Stimulated activated memory B cell treated with anti-CD40 and anti-IgM and Interleukin-4, amounts not matched to agents 10 μg/mL and 1 μg/mL and 100 μg/mL, for 72 hours (primary cell): ENCODE results near the gene CYP46A1.

Experiments
- ATAC-seq: fragments of 150-1000 bp; cut with Tn5 transposase; 2 replicates; pipeline ENCODE4 v1.10.0; 2021
- H3K27ac Mint-ChIP-seq: one replicate; pipeline ENCODE4 v1.8.0; 2022; ENCODE audit warnings: mild to moderate bottlenecking, mixed read lengths
- H3K27me3 Mint-ChIP-seq: one replicate; pipeline ENCODE4 v1.8.0; 2022; ENCODE audit warnings: mixed read lengths
- H3K36me3 Mint-ChIP-seq: one replicate; pipeline ENCODE4 v1.8.0; 2022; ENCODE audit warnings: mixed read lengths
- H3K4me1 Mint-ChIP-seq: one replicate; pipeline ENCODE4 v1.8.0; 2022; ENCODE audit warnings: mixed read lengths
- H3K4me3 Mint-ChIP-seq: one replicate; pipeline ENCODE4 v1.8.0; 2022; ENCODE audit warnings: mild to moderate bottlenecking, moderate library complexity, mixed read lengths
- H3K9me3 Mint-ChIP-seq: one replicate; pipeline ENCODE4 v1.8.0; 2022; ENCODE audit warnings: mixed read lengths

The CYP46A1 gene

GRCh38 chr14:99676657-99677056 lies 7.4 kb upstream of the CYP46A1 start:
- Mint-ChIP-seq H3K9me3 (peaks cover 7% of the 10 kb centered on the region), H3K4me1 (no peaks in the 10 kb centered on the region), H3K27ac (no peak overlapping the region), H3K4me3 (no peak overlapping the region), H3K36me3 (no peaks in the 10 kb centered on the region), H3K27me3 (peaks cover 19% of the 10 kb centered on the region)
- ATAC-seq = no peak

- no peak for ATAC-seq
- Mint-ChIP-seq H3K4me3 (no peak overlapping the region), H3K27me3 (peaks cover 13% of the 10 kb centered on the region), H3K27ac (no peak overlapping the region), H3K36me3 (no peaks in the 10 kb centered on the region), H3K9me3 (peaks cover 7% of the 10 kb centered on the region), H3K4me1 (peaks cover 2% of the 10 kb centered on the region)
Measured at GRCh38 chr14:99677231-99678140, 6.6 kb upstream of the CYP46A1 start.

GRCh38 chr14:99678198-99678597 lies 5.9 kb upstream of the CYP46A1 start:
- H3K27ac Mint-ChIP-seq = no peak overlapping the region
- peaks cover 7% of the 10 kb centered on the region for H3K9me3 Mint-ChIP-seq
- ATAC-seq = no peak
- peaks cover 9% of the 10 kb centered on the region for H3K4me1 Mint-ChIP-seq
- H3K36me3 Mint-ChIP-seq = no peaks in the 10 kb centered on the region
- H3K27me3 Mint-ChIP-seq = peaks cover 13% of the 10 kb centered on the region
- H3K4me3 Mint-ChIP-seq = no peak overlapping the region

GRCh38 chr14:99679111-99679510 lies 5.0 kb upstream of the CYP46A1 start:
- Mint-ChIP-seq H3K27ac (no peak overlapping the region), H3K36me3 (no peaks in the 10 kb centered on the region), H3K9me3 (peaks cover 7% of the 10 kb centered on the region), H3K4me1 (peaks cover 11% of the 10 kb centered on the region), H3K27me3 (peaks cover 12% of the 10 kb centered on the region), H3K4me3 (no peak overlapping the region)
- ATAC-seq = no peak

GRCh38 chr14:99679543-99679942 lies 4.6 kb upstream of the CYP46A1 start:
- ATAC-seq = no peak
- Mint-ChIP-seq H3K4me3 (no peak overlapping the region), H3K27me3 (peaks cover 12% of the 10 kb centered on the region), H3K9me3 (peaks cover 7% of the 10 kb centered on the region), H3K27ac (no peak overlapping the region), H3K4me1 (peaks cover 11% of the 10 kb centered on the region), H3K36me3 (no peaks in the 10 kb centered on the region)

GRCh38 chr14:99679996-99680395 lies 4.1 kb upstream of the CYP46A1 start:
- no peaks in the 10 kb centered on the region for H3K36me3 Mint-ChIP-seq
- peaks cover 11% of the 10 kb centered on the region for H3K4me1 Mint-ChIP-seq
- peaks cover 7% of the 10 kb centered on the region for H3K9me3 Mint-ChIP-seq
- ATAC-seq = no peak
- H3K4me3 Mint-ChIP-seq = no peak overlapping the region
- H3K27ac Mint-ChIP-seq = no peak overlapping the region
- H3K27me3 Mint-ChIP-seq = peaks cover 14% of the 10 kb centered on the region

- Mint-ChIP-seq H3K27ac (no peak overlapping the region), H3K4me1 (peaks cover 20% of the 10 kb centered on the region), H3K27me3 (peaks cover 26% of the 10 kb centered on the region), H3K36me3 (no peaks in the 10 kb centered on the region), H3K9me3 (peaks cover 7% of the 10 kb centered on the region), H3K4me3 (no peak overlapping the region)
- ATAC-seq = no peak
Measured at GRCh38 chr14:99681101-99681831, 2.8 kb upstream of the CYP46A1 start.

GRCh38 chr14:99681832-99682148 lies 2.3 kb upstream of the CYP46A1 start:
- no peak overlapping the region for H3K4me3 Mint-ChIP-seq
- peaks cover 20% of the 10 kb centered on the region for H3K4me1 Mint-ChIP-seq
- peaks cover 7% of the 10 kb centered on the region for H3K9me3 Mint-ChIP-seq
- H3K27me3 Mint-ChIP-seq = peaks cover 32% of the 10 kb centered on the region
- H3K36me3 Mint-ChIP-seq = no peaks in the 10 kb centered on the region
- ATAC-seq = no peak
- H3K27ac Mint-ChIP-seq = no peak overlapping the region

- peak overlapping the region; percentile 76 for H3K27ac Mint-ChIP-seq
- no peaks in the 10 kb centered on the region for H3K36me3 Mint-ChIP-seq
- peak; percentile 37 for ATAC-seq
- H3K9me3 Mint-ChIP-seq = peaks cover 7% of the 10 kb centered on the region
- H3K27me3 Mint-ChIP-seq = peaks cover 44% of the 10 kb centered on the region
- H3K4me1 Mint-ChIP-seq = peaks cover 20% of the 10 kb centered on the region
- peak overlapping the region; percentile 86 for H3K4me3 Mint-ChIP-seq
Measured at GRCh38 chr14:99682809-99683618, 1.1 kb upstream of the CYP46A1 start.

GRCh38 chr14:99684410-99684934 lies 374 bp downstream of the CYP46A1 start:
- no peak overlapping the region for H3K4me3 Mint-ChIP-seq
- ATAC-seq = peak; percentile 42
- peaks cover 25% of the 10 kb centered on the region for H3K4me1 Mint-ChIP-seq
- H3K9me3 Mint-ChIP-seq = no peaks in the 10 kb centered on the region
- H3K27ac Mint-ChIP-seq = no peak overlapping the region
- H3K36me3 Mint-ChIP-seq = no peaks in the 10 kb centered on the region
- peaks cover 58% of the 10 kb centered on the region for H3K27me3 Mint-ChIP-seq

- Mint-ChIP-seq H3K36me3 (no peaks in the 10 kb centered on the region), H3K9me3 (no peaks in the 10 kb centered on the region), H3K27ac (no peak overlapping the region), H3K4me1 (peaks cover 25% of the 10 kb centered on the region), H3K4me3 (peak overlapping the region; percentile 68), H3K27me3 (peaks cover 65% of the 10 kb centered on the region)
- ATAC-seq = no peak
Measured at GRCh38 chr14:99685151-99685591, 1.1 kb downstream of the CYP46A1 start.

GRCh38 chr14:99685596-99685995 lies 1.5 kb downstream of the CYP46A1 start:
- Mint-ChIP-seq H3K36me3 (no peaks in the 10 kb centered on the region), H3K9me3 (no peaks in the 10 kb centered on the region), H3K4me3 (peak overlapping the region; percentile 68), H3K27ac (no peak overlapping the region), H3K4me1 (peaks cover 25% of the 10 kb centered on the region), H3K27me3 (peaks cover 70% of the 10 kb centered on the region)
- ATAC-seq = no peak

GRCh38 chr14:99686557-99687283 lies 2.6 kb downstream of the CYP46A1 start:
- Mint-ChIP-seq H3K9me3 (no peaks in the 10 kb centered on the region), H3K36me3 (no peaks in the 10 kb centered on the region), H3K27ac (no peak overlapping the region), H3K27me3 (peaks cover 81% of the 10 kb centered on the region), H3K4me3 (no peak overlapping the region), H3K4me1 (peaks cover 25% of the 10 kb centered on the region)
- no peak for ATAC-seq
